Nephron progenitor cell (in vitro differentiated cells): ENCODE results near the gene ATP8B3.
A peak's percentile ranks its signal among the peaks of the same experiment; 100 is the strongest.

Experiments
- DNase-seq: peaks from one replicate; pipeline ENCODE4 v3.0.0; 2021
- H3K27ac Mint-ChIP-seq: 2 replicates; pipeline ENCODE4 v1.8.0; 2021; ENCODE audit warnings: mild to moderate bottlenecking, moderate library complexity, mixed read lengths
- H3K27me3 Mint-ChIP-seq: 2 replicates; pipeline ENCODE4 v1.8.0; 2021; ENCODE audit warnings: mild to moderate bottlenecking, low read depth, mixed read lengths; ENCODE audit not compliant: poor library complexity
- H3K36me3 Mint-ChIP-seq: 2 replicates; pipeline ENCODE4 v1.8.0; 2021; ENCODE audit warnings: low read depth, mixed read lengths
- H3K4me1 Mint-ChIP-seq: 2 replicates; pipeline ENCODE4 v1.8.0; 2021; ENCODE audit warnings: mixed read lengths
- H3K4me3 Mint-ChIP-seq: 2 replicates; pipeline ENCODE4 v1.8.0; 2021; ENCODE audit warnings: mild to moderate bottlenecking, moderate library complexity, mixed read lengths
- H3K9me3 Mint-ChIP-seq: 2 replicates; pipeline ENCODE4 v1.8.0; 2021; ENCODE audit warnings: mild to moderate bottlenecking, moderate library complexity, mixed read lengths
- TF ChIP-seq, protein P1 (sequence below): fragments of 200-600 bp; sonication (generic); IDR thresholded peaks from 2 replicates; pipeline ENCODE4 v1.5.0; 2021; ENCODE audit warnings: antibody characterized with exemption

Gene ATP8B3

DNA sequence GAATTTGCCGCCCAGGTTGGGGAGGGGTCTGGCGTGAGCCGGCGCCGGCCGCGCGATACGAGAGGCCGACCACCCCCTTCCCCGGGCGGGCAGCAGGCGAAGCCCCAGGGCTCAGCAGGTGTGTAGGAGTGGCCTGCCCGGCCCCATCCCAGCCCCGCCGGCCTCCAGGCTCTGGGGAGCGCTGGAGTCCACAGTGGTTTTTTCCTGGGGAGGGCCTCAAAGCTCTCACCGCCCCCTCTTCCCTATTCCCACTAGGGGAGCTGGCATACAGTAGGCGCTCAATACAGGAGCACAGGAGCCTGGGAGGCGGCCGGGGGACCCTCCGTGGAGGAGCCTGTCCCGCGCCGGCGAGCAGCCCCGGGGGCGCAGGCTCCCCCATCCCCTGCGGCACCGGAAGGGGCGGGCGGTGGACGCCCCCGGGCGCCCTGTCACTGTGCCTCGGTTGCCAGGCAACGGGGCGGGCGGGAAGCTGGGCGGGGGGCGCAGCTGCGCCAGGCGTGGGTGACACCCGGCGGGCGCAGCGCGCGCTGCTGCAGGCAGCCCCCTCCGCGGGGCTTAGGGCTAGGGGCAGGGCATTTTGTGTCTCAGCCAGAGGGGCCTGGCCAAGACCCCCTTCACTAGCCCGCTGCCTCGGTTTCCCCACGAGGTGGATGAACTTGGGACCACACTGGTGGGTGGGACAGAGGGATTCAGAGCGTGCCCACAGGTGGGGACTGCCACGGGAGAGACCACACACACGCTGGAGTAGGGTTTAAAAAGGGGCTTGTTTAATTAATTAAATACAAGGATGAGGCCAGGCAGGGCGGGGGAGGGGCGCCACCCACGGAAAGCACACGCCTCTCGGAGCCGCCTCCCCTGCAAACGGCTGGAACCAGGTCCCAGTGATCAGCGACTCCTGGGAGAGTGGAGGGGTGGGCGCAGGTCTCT is 39.8 kb upstream of the ATP8B3 start:
- Mint-ChIP-seq H3K4me1 (peaks cover 49% of the 10 kb centered on the region), H3K4me3 (no peak overlapping the region), H3K27ac (no peak overlapping the region), H3K27me3 (peaks cover 3% of the 10 kb centered on the region), H3K36me3 (no peaks in the 10 kb centered on the region), H3K9me3 (no peaks in the 10 kb centered on the region)
- TF ChIP-seq, protein P1, sequence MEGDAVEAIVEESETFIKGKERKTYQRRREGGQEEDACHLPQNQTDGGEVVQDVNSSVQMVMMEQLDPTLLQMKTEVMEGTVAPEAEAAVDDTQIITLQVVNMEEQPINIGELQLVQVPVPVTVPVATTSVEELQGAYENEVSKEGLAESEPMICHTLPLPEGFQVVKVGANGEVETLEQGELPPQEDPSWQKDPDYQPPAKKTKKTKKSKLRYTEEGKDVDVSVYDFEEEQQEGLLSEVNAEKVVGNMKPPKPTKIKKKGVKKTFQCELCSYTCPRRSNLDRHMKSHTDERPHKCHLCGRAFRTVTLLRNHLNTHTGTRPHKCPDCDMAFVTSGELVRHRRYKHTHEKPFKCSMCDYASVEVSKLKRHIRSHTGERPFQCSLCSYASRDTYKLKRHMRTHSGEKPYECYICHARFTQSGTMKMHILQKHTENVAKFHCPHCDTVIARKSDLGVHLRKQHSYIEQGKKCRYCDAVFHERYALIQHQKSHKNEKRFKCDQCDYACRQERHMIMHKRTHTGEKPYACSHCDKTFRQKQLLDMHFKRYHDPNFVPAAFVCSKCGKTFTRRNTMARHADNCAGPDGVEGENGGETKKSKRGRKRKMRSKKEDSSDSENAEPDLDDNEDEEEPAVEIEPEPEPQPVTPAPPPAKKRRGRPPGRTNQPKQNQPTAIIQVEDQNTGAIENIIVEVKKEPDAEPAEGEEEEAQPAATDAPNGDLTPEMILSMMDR: no peak
- DNase-seq: peak; percentile 43

DNA sequence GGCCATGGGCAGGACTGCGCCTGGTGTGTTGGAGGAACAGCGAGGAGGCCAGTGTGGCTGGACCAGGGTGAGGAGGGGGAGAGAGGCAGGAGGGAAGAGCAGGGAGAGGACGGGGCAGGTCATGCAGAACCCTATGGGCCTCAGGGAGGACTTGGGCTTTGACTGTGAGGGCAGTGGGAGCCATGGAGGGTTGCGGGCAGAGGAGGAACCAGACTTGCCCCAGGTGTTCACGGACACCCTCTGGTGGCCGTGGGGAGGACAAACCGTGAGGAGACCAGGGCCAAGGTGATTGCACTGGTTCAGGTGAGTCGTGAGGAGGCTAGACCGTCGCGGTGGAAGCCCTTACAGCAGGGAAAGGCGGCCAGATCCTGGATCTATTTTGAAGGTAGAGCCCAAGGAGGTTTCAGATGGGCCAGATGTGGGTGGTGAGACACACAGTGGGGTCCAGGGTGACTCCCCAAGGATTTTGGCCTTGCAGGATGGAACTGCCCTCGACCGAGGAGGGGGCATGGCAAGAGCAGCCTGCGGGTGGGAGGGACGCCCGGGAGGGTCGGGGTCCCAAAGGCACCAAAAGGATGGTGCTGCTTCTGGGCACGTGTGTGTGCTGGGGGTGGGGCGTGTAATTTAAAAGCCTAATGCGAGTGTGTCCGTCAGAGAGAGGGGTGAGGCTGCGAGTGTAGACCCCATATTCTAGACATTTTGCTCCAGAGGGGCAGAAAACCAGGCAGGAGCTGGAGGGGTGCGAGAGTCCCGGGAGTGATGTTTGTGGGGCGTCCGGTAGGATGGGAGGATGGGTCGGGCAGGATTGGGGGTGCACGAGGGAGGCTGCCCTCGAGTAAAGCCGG is 39.0 kb upstream of the ATP8B3 start:
- Mint-ChIP-seq H3K4me1 (peaks cover 52% of the 10 kb centered on the region), H3K36me3 (no peaks in the 10 kb centered on the region), H3K27me3 (peaks cover 3% of the 10 kb centered on the region), H3K9me3 (no peaks in the 10 kb centered on the region), H3K4me3 (no peak overlapping the region), H3K27ac (no peak overlapping the region)
- TF ChIP-seq, protein P1: no peak
- DNase-seq: no peak

DNA sequence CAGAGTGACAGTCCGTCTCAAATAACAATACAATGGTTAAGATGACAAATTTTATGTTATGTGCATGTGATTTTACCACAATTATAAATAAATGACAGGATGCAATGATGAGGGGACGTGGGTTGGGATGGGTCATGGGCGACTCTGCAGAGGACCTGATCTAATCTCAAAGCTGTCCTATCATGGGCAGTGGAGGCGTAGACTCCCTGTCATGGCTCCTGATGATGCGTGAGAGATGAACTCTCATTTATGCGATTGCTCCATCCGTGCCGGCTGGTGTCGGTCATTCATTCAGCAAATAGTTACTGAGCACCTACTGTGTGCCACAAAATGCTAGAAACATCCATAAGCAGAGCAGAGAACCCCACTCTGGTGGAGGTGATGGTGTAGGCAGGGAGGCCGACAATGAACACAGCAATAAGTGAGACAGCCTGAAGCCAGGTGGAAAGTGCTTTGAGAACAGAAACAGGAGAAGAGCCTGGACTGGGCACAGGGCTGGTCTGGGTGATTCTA is 37.9 kb upstream of the ATP8B3 start:
- peaks cover 45% of the 10 kb centered on the region for H3K4me1 Mint-ChIP-seq
- no peak for DNase-seq
- H3K4me3 Mint-ChIP-seq: no peak overlapping the region
- peaks cover 3% of the 10 kb centered on the region for H3K27me3 Mint-ChIP-seq
- no peaks in the 10 kb centered on the region for H3K36me3 Mint-ChIP-seq
- no peak overlapping the region for H3K27ac Mint-ChIP-seq
- TF ChIP-seq, protein P1: no peak
- H3K9me3 Mint-ChIP-seq: no peaks in the 10 kb centered on the region

DNA sequence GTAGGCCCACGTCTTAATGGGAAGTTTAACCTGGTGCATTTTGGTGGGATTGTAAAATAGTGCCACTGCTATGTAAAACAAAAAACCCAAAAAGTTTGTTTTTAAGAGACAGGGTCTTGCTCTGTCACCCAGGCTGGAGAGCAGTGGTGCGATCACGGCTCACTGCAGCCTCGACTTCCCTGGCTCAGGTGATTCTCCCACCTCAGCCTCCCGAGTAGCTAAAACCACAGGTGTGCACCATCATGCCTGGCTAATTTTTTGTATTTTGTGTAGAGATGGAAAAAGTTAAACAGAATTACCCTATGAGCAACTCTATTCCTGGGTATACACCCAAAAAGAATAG is 37.0 kb upstream of the ATP8B3 start:
- no peaks in the 10 kb centered on the region for H3K36me3 Mint-ChIP-seq
- no peaks in the 10 kb centered on the region for H3K9me3 Mint-ChIP-seq
- peak overlapping the region; percentile 71 for H3K4me3 Mint-ChIP-seq
- TF ChIP-seq, protein P1: no peak
- H3K4me1 Mint-ChIP-seq: peaks cover 38% of the 10 kb centered on the region
- no peak for DNase-seq
- peaks cover 3% of the 10 kb centered on the region for H3K27me3 Mint-ChIP-seq
- H3K27ac Mint-ChIP-seq: peak overlapping the region; percentile 48

DNA sequence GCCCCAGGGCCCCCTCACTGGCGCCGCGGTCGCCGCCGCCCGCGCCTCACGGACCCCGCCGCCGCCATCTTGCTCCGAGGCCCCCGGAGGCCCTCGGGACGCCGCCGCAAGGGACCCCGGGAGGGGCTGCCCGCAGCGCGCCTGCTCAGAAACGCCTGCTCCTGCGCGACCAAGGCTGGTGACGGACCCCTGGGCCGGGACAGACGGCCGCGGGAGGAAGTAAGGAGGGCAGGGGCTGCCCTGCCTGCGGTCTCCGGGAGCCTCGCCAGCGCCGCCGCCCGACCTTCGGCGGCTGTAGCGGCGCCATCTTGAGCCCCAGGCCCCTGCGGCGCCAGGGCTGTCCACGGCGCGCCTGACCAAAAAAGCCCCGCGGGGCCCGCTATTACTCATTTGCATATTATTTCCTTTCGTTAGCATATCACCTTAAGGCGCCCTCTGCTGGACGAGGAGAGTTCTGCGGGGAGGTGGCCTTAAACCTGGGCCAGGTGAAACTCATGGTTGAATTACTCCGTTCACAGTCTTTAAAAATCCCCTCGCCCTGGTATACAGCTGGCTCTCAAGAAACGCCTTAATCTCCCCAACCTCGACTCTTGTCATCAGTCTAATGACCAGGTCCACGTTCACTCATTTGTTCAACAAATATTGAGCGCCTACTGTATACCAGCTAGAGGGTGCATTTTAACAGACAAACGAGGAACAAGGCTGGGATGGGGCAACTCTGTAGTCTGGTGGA is 36.5 kb upstream of the ATP8B3 start, which contains the start of gene REXO1:
Gene REXO1 (minus strand): TSS at position 85 of the 733 bp plus-strand sequence. CDS start 125 bp downstream, outside the sequence.
- peak; percentile 98 for DNase-seq
- Mint-ChIP-seq H3K9me3 (no peaks in the 10 kb centered on the region), H3K4me1 (peaks cover 42% of the 10 kb centered on the region), H3K36me3 (no peaks in the 10 kb centered on the region), H3K27me3 (peaks cover 3% of the 10 kb centered on the region), H3K27ac (peak within 1 kb of the TSS; percentile 98), H3K4me3 (peak within 1 kb of the TSS; percentile 95)
- TF ChIP-seq, protein P1: peak; percentile 91
